K562 (cell line): ENCODE data around the gene TENM3. TPM values are rescaled to one million over a fixed set of nuclear protein-coding genes. Genes with fewer than 3 reads are reported as not detected.

Experiments
- ATAC-seq: fragments of 200-7000 bp; cut with Tn5 transposase; 3 replicates; pipeline ENCODE4 v1.9.1; 2020; ENCODE audit warnings: moderate library complexity
- BruUV-seq: library from RNA; stranded (reverse); fragments of 400-500 nt; replicated peaks from 2 replicates; lab custom pipeline; 2021; lab: Mats Ljungman, UMichigan
- CTCF ChIA-PET: fragments of 300-600 bp; formaldehyde crosslinking; extraction: SDS; loops from one replicate; lab custom pipeline; 2021; ENCODE audit warnings: low intra/inter-chr PET ratio; lab: Yijun Ruan, JAX
- POLR2A ChIA-PET: fragments of 300-600, 350-650 bp; sonication (Branson Sonifier 250); formaldehyde crosslinking; extraction: SDS; loops from one replicate; lab custom pipeline; 2021; ENCODE audit warnings: antibody characterized with exemption, inconsistent platforms; lab: Yijun Ruan, JAX
- DNase-seq, 4 experiments: peaks; one replicate each; pipeline versions ENCODE4 v3.0.0 to v3.0.0-alpha.2; 2011 to 2018; ENCODE audit warnings: low spot score in 3 of 4, mixed read lengths in 3 of 4; ENCODE audit errors: extremely low read depth in 1 of 4
- FAIRE-seq: peaks from 2 replicates; lab custom pipeline; 2011; peaks lifted over from hg19 to GRCh38; lab: Jason Lieb, UNC
- H2AFZ ChIP-seq: 2 replicates; pipeline ENCODE4 v1.6.0; 2011; ENCODE audit warnings: low read depth, low read length, control low read depth, inconsistent platforms
- H3K27ac ChIP-seq: fragments of 200-600 bp; 3 replicates; pipeline ENCODE4 v1.8.0; 2011; ENCODE audit warnings: low read depth, mild to moderate bottlenecking, control low read depth, inconsistent platforms, low read length, moderate library complexity, mixed read lengths; ENCODE audit errors: extremely low read depth
- H3K27me3 ChIP-seq, 2 experiments: fragments of 300-600 bp in 1 of 2; 2 replicates in 1 of 2; 3 replicates in 1 of 2; pipeline versions ENCODE4 v1.6.0 to v1.8.0; 2011; ENCODE audit warnings: inconsistent platforms in 2 of 2, low read length in 2 of 2, mild to moderate bottlenecking in 1 of 2, mixed read lengths in 1 of 2, moderate library complexity in 1 of 2; ENCODE audit not compliant: control insufficient read depth in 2 of 2, insufficient read depth in 2 of 2
- H3K36me3 ChIP-seq: fragments of 300-600 bp; 3 replicates; pipeline ENCODE4 v1.8.0; 2011; ENCODE audit warnings: mild to moderate bottlenecking, low read length, inconsistent platforms; ENCODE audit not compliant: control insufficient read depth, insufficient read depth
- H3K4me1 ChIP-seq, 2 experiments: fragments of 200-600 bp in 1 of 2; replicated peaks in 1 of 2; 2 replicates in 1 of 2; 3 replicates in 1 of 2; pipeline versions ENCODE4 v1.5.1 to v1.8.0; 2011; ENCODE audit warnings: inconsistent platforms in 2 of 2, low read length in 2 of 2, mild to moderate bottlenecking in 1 of 2, mixed read lengths in 1 of 2, moderate library complexity in 1 of 2; ENCODE audit not compliant: control insufficient read depth in 2 of 2, insufficient read depth in 2 of 2
- H3K4me2 ChIP-seq: 2 replicates; pipeline ENCODE4 v1.6.1; 2011; ENCODE audit warnings: low read length, control low read depth, inconsistent platforms, mixed read lengths; ENCODE audit not compliant: insufficient read depth
- H3K4me3 ChIP-seq: fragments of 200-600 bp; sonication (generic), shearing (Covaris generic); 2 replicates; pipeline ENCODE4 v1.5.1; 2016; ENCODE audit warnings: control low read depth, inconsistent platforms
- H3K79me2 ChIP-seq: fragments of 200-600 bp; 3 replicates; pipeline ENCODE4 v1.8.0; 2011; ENCODE audit warnings: low read length, inconsistent platforms; ENCODE audit not compliant: control insufficient read depth, insufficient read depth
- H3K9ac ChIP-seq, 2 experiments: 2 replicates each; pipeline versions ENCODE4 v1.6.0 to v1.6.1; 2011; ENCODE audit warnings: low read depth in 2 of 2, low read length in 2 of 2, control low read depth in 1 of 2, inconsistent platforms in 1 of 2, mild to moderate bottlenecking in 1 of 2, mixed read lengths in 1 of 2; ENCODE audit not compliant: insufficient read depth in 1 of 2
- H3K9me1 ChIP-seq: one replicate; pipeline ENCODE4 v1.6.0; 2011; ENCODE audit warnings: inconsistent platforms, mild to moderate bottlenecking, low read length, moderate library complexity; ENCODE audit not compliant: control insufficient read depth, insufficient read depth
- H3K9me3 ChIP-seq: replicated peaks from 2 replicates; pipeline ENCODE4 v1.5.1; 2011; ENCODE audit warnings: low read depth, low read length, inconsistent platforms; ENCODE audit not compliant: control insufficient read depth, insufficient read depth
- H4K20me1 ChIP-seq: replicated peaks from 2 replicates; pipeline ENCODE4 v1.6.1; 2011; ENCODE audit warnings: low read length, inconsistent platforms, mixed read lengths; ENCODE audit not compliant: control insufficient read depth, insufficient read depth
- ETV1 ChIP-seq: fragments of 450-650 bp; conservative IDR thresholded peaks from 2 replicates; pipeline ENCODE4 v1.6.1; 2016; ENCODE audit warnings: missing genetic modification characterization, control low read depth, low read depth, missing compliant biosample characterization
- WGBS: fragments of 100-300 bp; shearing (Covaris generic); methylation state at CpG from one replicate; pipeline ENCODE4 v1.1.6; 2016; ENCODE audit warnings: low coverage, mixed read lengths; ENCODE audit not compliant: insufficient coverage; ENCODE audit errors: missing lambda C conversion rate; 5-methylcytosine and 5-hydroxymethylcytosine counted together
- in situ Hi-C: fragments of 300-500 bp; cut with MboI; formaldehyde crosslinking; loops from 4 replicates; pipeline ENCODE4 v1.15.0; 2018; ENCODE audit warnings: inconsistent platforms, mixed read lengths
- intact Hi-C: fragments of 100-400 bp; cut with micrococcal nuclease; formaldehyde crosslinking; loops from 2 replicates; pipeline ENCODE4 v1.14.2; 2022
- polyA plus RNA-seq, 8 experiments: library from polyadenylated mRNA; depleted of rRNA in 4 of 8; stranded (reverse) in 5 of 8; unstranded in 3 of 8; fragments of >200 nt; fragmentation: Nextera tagmentation in 2 of 8; fragmentation: Illumina TruSeq in 1 of 8; extraction: Ambion mirVana in 2 of 8; extraction: Trizol in 1 of 8; gene quantifications; 2 replicates each; pipeline versions ENCODE4 v1.2.1 to v1.2.3, GENCODE V29; 2011 to 2014; ENCODE audit warnings: inconsistent platforms in 1 of 8, missing spikeins in 1 of 8
- total RNA-seq, 7 experiments: library from RNA; depleted of rRNA in 6 of 7; stranded (reverse); fragments of >200 nt in 6 of 7; fragmentation: Illumina TruSeq in 2 of 7; extraction: Trizol in 2 of 7; gene quantifications; 2 replicates each; pipeline versions ENCODE4 v1.2.1 to v1.2.3, GENCODE V29; 2011 to 2021; ENCODE audit warnings: low replicate concordance in 1 of 7
- TF ChIP-seq, protein P1 (sequence below): fragments of 150-350 bp; conservative IDR thresholded peaks from 2 replicates; pipeline ENCODE4 v1.6.1; 2014; ENCODE audit warnings: low read length
- TF ChIP-seq, protein P2 (sequence below), 2 experiments: IDR thresholded peaks; 2 replicates each; pipeline ENCODE4 v1.6.1; 2012; ENCODE audit warnings: improper control_type of control experiment in 2 of 2, low read depth in 2 of 2, low read length in 2 of 2, borderline replicate concordance in 1 of 2
- TF ChIP-seq, protein P3 (sequence below): fragments of 200-800 bp; sonication (Bioruptor generic); IDR thresholded peaks from 2 replicates; pipeline ENCODE4 v1.6.1; 2016; ENCODE audit warnings: missing genetic modification characterization, missing compliant biosample characterization
- TF ChIP-seq, protein P4 (sequence below): fragments of 200-800 bp; sonication (Bioruptor generic); IDR thresholded peaks from 2 replicates; pipeline ENCODE4 v1.6.1; 2017; ENCODE audit warnings: missing genetic modification characterization, missing compliant biosample characterization

The TENM3 gene
- total and polyA plus RNA-seq, 9 of the 15 experiments (the other 6 are each of a cell fraction or from before 2014, with no cell fraction given), result 0.01 to 0.02 TPM; not detected in 7

DNA sequence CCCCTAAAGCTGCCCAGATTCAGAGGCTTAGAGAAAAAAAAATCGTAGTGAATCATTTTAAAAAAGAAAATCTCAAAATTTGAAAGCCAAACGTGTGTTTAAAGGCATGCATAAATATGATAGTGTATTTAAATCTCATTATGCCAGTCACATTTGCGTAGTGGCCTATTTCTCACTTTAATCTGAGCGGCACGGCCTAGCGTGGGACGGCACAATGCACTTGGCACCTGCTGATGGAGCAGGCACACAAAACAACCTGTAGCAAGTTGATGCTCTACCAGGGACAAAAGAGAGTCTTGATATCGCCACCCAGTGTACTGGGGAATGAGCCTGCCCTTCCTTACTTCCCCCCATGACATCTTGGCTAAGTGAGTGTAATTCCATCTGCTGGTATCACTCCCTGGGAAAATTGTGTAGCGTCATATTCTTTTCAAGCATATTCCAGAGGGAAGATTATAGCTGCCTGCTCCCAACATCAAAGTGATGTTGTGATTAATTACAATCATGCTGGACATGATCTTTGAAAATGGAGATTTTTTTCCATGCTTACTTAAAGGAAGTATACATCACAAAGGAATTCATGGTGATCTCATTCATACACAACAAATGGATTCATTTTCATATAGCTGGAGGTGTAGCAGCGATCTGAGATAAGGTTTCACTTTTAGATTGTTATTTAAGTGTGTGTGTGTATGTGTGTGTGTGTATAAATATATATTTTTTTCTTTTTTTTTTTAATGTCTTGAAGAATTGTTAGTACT lies 535.2 kb downstream of the TENM3 start:
- H3K27me3 ChIP-seq, result peaks cover 0 to 8% of the 10 kb centered on the region in 2 experiments; a peak in 3 of 5 replicates
- H3K4me3 ChIP-seq, result no peak overlapping the region
- no peaks in the 10 kb centered on the region for H4K20me1 ChIP-seq
- no peaks in the 10 kb centered on the region for H3K9me3 ChIP-seq
- no peak overlapping the region for H3K9ac ChIP-seq
- no TSS peak for BruUV-seq
- ATAC-seq, result no peak
- in situ Hi-C loops (no loop called here), intact Hi-C loops (no loop called here)
- WGBS, result 2% methylated on average over 10 of the region's 10 CpGs
- no peaks in the 10 kb centered on the region for H3K79me2 ChIP-seq
- no peak for FAIRE-seq
- H3K36me3 ChIP-seq, result no peaks in the 10 kb centered on the region
- CTCF ChIA-PET, result no interaction called here
- no peak overlapping the region for H3K27ac ChIP-seq
- no peaks in the 10 kb centered on the region for H3K4me1 ChIP-seq
- no peak for DNase-seq
- no peaks in the 10 kb centered on the region for H3K9me1 ChIP-seq
- POLR2A ChIA-PET, result no interaction called here
- H3K4me2 ChIP-seq, result no peak overlapping the region
- H2AFZ ChIP-seq, result no peak overlapping the region
- TF ChIP-seq, protein P1, sequence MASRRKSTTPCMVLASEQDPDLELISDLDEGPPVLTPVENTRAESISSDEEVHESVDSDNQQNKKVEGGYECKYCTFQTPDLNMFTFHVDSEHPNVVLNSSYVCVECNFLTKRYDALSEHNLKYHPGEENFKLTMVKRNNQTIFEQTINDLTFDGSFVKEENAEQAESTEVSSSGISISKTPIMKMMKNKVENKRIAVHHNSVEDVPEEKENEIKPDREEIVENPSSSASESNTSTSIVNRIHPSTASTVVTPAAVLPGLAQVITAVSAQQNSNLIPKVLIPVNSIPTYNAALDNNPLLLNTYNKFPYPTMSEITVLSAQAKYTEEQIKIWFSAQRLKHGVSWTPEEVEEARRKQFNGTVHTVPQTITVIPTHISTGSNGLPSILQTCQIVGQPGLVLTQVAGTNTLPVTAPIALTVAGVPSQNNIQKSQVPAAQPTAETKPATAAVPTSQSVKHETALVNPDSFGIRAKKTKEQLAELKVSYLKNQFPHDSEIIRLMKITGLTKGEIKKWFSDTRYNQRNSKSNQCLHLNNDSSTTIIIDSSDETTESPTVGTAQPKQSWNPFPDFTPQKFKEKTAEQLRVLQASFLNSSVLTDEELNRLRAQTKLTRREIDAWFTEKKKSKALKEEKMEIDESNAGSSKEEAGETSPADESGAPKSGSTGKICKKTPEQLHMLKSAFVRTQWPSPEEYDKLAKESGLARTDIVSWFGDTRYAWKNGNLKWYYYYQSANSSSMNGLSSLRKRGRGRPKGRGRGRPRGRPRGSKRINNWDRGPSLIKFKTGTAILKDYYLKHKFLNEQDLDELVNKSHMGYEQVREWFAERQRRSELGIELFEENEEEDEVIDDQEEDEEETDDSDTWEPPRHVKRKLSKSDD, result no peak
- no peak for TF ChIP-seq ETV1 (tag)
- TF ChIP-seq, protein P2, sequence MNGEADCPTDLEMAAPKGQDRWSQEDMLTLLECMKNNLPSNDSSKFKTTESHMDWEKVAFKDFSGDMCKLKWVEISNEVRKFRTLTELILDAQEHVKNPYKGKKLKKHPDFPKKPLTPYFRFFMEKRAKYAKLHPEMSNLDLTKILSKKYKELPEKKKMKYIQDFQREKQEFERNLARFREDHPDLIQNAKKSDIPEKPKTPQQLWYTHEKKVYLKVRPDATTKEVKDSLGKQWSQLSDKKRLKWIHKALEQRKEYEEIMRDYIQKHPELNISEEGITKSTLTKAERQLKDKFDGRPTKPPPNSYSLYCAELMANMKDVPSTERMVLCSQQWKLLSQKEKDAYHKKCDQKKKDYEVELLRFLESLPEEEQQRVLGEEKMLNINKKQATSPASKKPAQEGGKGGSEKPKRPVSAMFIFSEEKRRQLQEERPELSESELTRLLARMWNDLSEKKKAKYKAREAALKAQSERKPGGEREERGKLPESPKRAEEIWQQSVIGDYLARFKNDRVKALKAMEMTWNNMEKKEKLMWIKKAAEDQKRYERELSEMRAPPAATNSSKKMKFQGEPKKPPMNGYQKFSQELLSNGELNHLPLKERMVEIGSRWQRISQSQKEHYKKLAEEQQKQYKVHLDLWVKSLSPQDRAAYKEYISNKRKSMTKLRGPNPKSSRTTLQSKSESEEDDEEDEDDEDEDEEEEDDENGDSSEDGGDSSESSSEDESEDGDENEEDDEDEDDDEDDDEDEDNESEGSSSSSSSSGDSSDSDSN (IDR thresholded peaks at IDR 0.05; ENCODE audit: borderline replicate concordance in 1 of 2, low read depth in 2 of 2, low read length in 2 of 2), result no peak
- TF ChIP-seq, protein P3, sequence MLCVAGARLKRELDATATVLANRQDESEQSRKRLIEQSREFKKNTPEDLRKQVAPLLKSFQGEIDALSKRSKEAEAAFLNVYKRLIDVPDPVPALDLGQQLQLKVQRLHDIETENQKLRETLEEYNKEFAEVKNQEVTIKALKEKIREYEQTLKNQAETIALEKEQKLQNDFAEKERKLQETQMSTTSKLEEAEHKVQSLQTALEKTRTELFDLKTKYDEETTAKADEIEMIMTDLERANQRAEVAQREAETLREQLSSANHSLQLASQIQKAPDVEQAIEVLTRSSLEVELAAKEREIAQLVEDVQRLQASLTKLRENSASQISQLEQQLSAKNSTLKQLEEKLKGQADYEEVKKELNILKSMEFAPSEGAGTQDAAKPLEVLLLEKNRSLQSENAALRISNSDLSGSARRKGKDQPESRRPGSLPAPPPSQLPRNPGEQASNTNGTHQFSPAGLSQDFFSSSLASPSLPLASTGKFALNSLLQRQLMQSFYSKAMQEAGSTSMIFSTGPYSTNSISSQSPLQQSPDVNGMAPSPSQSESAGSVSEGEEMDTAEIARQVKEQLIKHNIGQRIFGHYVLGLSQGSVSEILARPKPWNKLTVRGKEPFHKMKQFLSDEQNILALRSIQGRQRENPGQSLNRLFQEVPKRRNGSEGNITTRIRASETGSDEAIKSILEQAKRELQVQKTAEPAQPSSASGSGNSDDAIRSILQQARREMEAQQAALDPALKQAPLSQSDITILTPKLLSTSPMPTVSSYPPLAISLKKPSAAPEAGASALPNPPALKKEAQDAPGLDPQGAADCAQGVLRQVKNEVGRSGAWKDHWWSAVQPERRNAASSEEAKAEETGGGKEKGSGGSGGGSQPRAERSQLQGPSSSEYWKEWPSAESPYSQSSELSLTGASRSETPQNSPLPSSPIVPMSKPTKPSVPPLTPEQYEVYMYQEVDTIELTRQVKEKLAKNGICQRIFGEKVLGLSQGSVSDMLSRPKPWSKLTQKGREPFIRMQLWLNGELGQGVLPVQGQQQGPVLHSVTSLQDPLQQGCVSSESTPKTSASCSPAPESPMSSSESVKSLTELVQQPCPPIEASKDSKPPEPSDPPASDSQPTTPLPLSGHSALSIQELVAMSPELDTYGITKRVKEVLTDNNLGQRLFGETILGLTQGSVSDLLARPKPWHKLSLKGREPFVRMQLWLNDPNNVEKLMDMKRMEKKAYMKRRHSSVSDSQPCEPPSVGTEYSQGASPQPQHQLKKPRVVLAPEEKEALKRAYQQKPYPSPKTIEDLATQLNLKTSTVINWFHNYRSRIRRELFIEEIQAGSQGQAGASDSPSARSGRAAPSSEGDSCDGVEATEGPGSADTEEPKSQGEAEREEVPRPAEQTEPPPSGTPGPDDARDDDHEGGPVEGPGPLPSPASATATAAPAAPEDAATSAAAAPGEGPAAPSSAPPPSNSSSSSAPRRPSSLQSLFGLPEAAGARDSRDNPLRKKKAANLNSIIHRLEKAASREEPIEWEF (CRISPR knock-in tag), result no peak
- TF ChIP-seq, protein P4, sequence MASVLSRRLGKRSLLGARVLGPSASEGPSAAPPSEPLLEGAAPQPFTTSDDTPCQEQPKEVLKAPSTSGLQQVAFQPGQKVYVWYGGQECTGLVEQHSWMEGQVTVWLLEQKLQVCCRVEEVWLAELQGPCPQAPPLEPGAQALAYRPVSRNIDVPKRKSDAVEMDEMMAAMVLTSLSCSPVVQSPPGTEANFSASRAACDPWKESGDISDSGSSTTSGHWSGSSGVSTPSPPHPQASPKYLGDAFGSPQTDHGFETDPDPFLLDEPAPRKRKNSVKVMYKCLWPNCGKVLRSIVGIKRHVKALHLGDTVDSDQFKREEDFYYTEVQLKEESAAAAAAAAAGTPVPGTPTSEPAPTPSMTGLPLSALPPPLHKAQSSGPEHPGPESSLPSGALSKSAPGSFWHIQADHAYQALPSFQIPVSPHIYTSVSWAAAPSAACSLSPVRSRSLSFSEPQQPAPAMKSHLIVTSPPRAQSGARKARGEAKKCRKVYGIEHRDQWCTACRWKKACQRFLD, result no peak
